IgD-negative memory B cell (primary cell): ENCODE measurements around the gene PYGL. TPM values are rescaled to one million over a fixed set of nuclear protein-coding genes. Genes with fewer than 3 reads are reported as not detected.
"Not testable (repeated sequence)": the region's sequence is repeated elsewhere in the genome, so short reads cannot be mapped to it uniquely, and the experiment has no call there.

ENCODE experiments used
- H3K27ac Mint-ChIP-seq, 3 donors: one replicate each; pipeline ENCODE4 v1.8.0; 2020 to 2022; ENCODE audit warnings: mild to moderate bottlenecking in 3 of 3, mixed read lengths in 3 of 3, moderate library complexity in 1 of 3
- H3K27me3 Mint-ChIP-seq: one replicate; pipeline ENCODE4 v1.8.0; 2021; ENCODE audit warnings: mixed read lengths
- H3K36me3 Mint-ChIP-seq: one replicate; pipeline ENCODE4 v1.8.0; 2020; ENCODE audit warnings: mild to moderate bottlenecking, mixed read lengths
- H3K4me1 Mint-ChIP-seq, 3 donors: one replicate each; pipeline ENCODE4 v1.8.0; 2020 to 2022; ENCODE audit warnings: mixed read lengths in 3 of 3, mild to moderate bottlenecking in 1 of 3
- H3K4me3 Mint-ChIP-seq, 4 donors: one replicate each; pipeline ENCODE4 v1.8.0; 2020 to 2022; ENCODE audit warnings: mild to moderate bottlenecking in 4 of 4, mixed read lengths in 4 of 4, moderate library complexity in 3 of 4
- H3K9me3 Mint-ChIP-seq, 3 donors: one replicate each; pipeline ENCODE4 v1.8.0; 2020 to 2021; ENCODE audit warnings: mixed read lengths in 3 of 3, mild to moderate bottlenecking in 1 of 3
- polyA plus RNA-seq: library from polyadenylated mRNA; unstranded; fragments of 300-500 nt; fragmentation: Illumina TruSeq; gene quantifications from one replicate; pipeline ENCODE4 v1.2.3, GENCODE V29; 2021

PYGL gene
- polyA plus RNA-seq, 1 donor from 2014 or later: 0.20 TPM

- Mint-ChIP-seq H3K9me3 (no peaks in the 10 kb centered on the region), H3K27me3 (peaks cover 7% of the 10 kb centered on the region), H3K4me3 (no peak overlapping the region), H3K36me3 (no peaks in the 10 kb centered on the region), H3K27ac (no peak overlapping the region), H3K4me1 (peaks cover 0 to 2% (median 0%) of the 10 kb centered on the region in 3 donors)
Measured at GRCh38 chr14:50964683-50965390, 20.6 kb upstream of the PYGL start.

GRCh38 chr14:50963919-50964318, 19.6 kb upstream of the PYGL start:
- no peaks in the 10 kb centered on the region for H3K36me3 Mint-ChIP-seq
- no peak overlapping the region for H3K27ac Mint-ChIP-seq
- peaks cover 0 to 2% (median 0%) of the 10 kb centered on the region in 3 donors for H3K4me1 Mint-ChIP-seq
- peaks cover 7% of the 10 kb centered on the region for H3K27me3 Mint-ChIP-seq
- no peak overlapping the region for H3K4me3 Mint-ChIP-seq
- no peaks in the 10 kb centered on the region for H3K9me3 Mint-ChIP-seq

GRCh38 chr14:50961605-50962221, 17.4 kb upstream of the PYGL start:
- Mint-ChIP-seq H3K27ac (no peak overlapping the region), H3K4me3 (no peak overlapping the region), H3K36me3 (no peaks in the 10 kb centered on the region), H3K4me1 (peaks cover 0 to 2% (median 0%) of the 10 kb centered on the region in 3 donors), H3K9me3 (no peaks in the 10 kb centered on the region), H3K27me3 (peaks cover 7% of the 10 kb centered on the region)

- H3K36me3 Mint-ChIP-seq: no peaks in the 10 kb centered on the region
- no peaks in the 10 kb centered on the region for H3K9me3 Mint-ChIP-seq
- H3K4me3 Mint-ChIP-seq: no peak overlapping the region
- peaks cover 0 to 2% (median 0%) of the 10 kb centered on the region in 3 donors for H3K4me1 Mint-ChIP-seq
- no peak overlapping the region for H3K27ac Mint-ChIP-seq
- peaks cover 4% of the 10 kb centered on the region for H3K27me3 Mint-ChIP-seq
Measured at GRCh38 chr14:50957296-50957695, 13.0 kb upstream of the PYGL start.

GRCh38 chr14:50956421-50956820, 12.1 kb upstream of the PYGL start:
- H3K9me3 Mint-ChIP-seq, H3K27me3 Mint-ChIP-seq, H3K36me3 Mint-ChIP-seq, H3K4me3 Mint-ChIP-seq, H3K4me1 Mint-ChIP-seq, H3K27ac Mint-ChIP-seq: not testable (repeated sequence)

- H3K36me3 Mint-ChIP-seq: no peaks in the 10 kb centered on the region
- no peaks in the 10 kb centered on the region for H3K4me1 Mint-ChIP-seq
- peak overlapping the region in 1 of 4 donors; percentile 3 for H3K4me3 Mint-ChIP-seq
- no peaks in the 10 kb centered on the region for H3K9me3 Mint-ChIP-seq
- no peaks in the 10 kb centered on the region for H3K27me3 Mint-ChIP-seq
- H3K27ac Mint-ChIP-seq: no peak overlapping the region
Measured at GRCh38 chr14:50955373-50956043, 11.2 kb upstream of the PYGL start.

GRCh38 chr14:50954811-50955372, 10.6 kb upstream of the PYGL start:
- Mint-ChIP-seq H3K9me3 (no peaks in the 10 kb centered on the region), H3K36me3 (no peaks in the 10 kb centered on the region), H3K4me1 (no peaks in the 10 kb centered on the region), H3K4me3 (no peak overlapping the region), H3K27ac (no peak overlapping the region), H3K27me3 (no peaks in the 10 kb centered on the region)

- H3K4me3 Mint-ChIP-seq: no peak overlapping the region
Measured at GRCh38 chr14:50953502-50953901, 9.2 kb upstream of the PYGL start.

GRCh38 chr14:50951032-50951431, 6.7 kb upstream of the PYGL start:
- Mint-ChIP-seq H3K4me1 (no peaks in the 10 kb centered on the region), H3K4me3 (no peak overlapping the region), H3K27ac (no peak overlapping the region), H3K27me3 (no peaks in the 10 kb centered on the region), H3K9me3 (peaks cover 0 to 5% (median 0%) of the 10 kb centered on the region in 3 donors), H3K36me3 (no peaks in the 10 kb centered on the region)

More at GRCh38 chr14:50953502-50953901, 9.2 kb upstream of the PYGL start:
- no peaks in the 10 kb centered on the region for H3K4me1 Mint-ChIP-seq
- no peaks in the 10 kb centered on the region for H3K27me3 Mint-ChIP-seq
- H3K9me3 Mint-ChIP-seq: no peaks in the 10 kb centered on the region
- no peak overlapping the region for H3K27ac Mint-ChIP-seq
- H3K36me3 Mint-ChIP-seq: no peaks in the 10 kb centered on the region

- H3K27ac Mint-ChIP-seq: peak overlapping the region in 1 of 3 donors; percentile 31
- H3K36me3 Mint-ChIP-seq: no peaks in the 10 kb centered on the region
- H3K4me3 Mint-ChIP-seq: no peak overlapping the region
- H3K4me1 Mint-ChIP-seq: peaks cover 5 to 10% (median 7%) of the 10 kb centered on the region in 3 donors
- H3K27me3 Mint-ChIP-seq: peaks cover 11% of the 10 kb centered on the region
- peaks cover 0 to 5% (median 0%) of the 10 kb centered on the region in 3 donors for H3K9me3 Mint-ChIP-seq
Measured at GRCh38 chr14:50948205-50948604, 3.9 kb upstream of the PYGL start.

GRCh38 chr14:50947446-50947845, 3.2 kb upstream of the PYGL start:
- Mint-ChIP-seq H3K4me3 (no peak overlapping the region), H3K9me3 (peaks cover 0 to 5% (median 0%) of the 10 kb centered on the region in 3 donors), H3K36me3 (no peaks in the 10 kb centered on the region), H3K27me3 (peaks cover 15% of the 10 kb centered on the region), H3K4me1 (peaks cover 5 to 12% (median 9%) of the 10 kb centered on the region in 3 donors), H3K27ac (no peak overlapping the region)

GRCh38 chr14:50946234-50946935, 2.1 kb upstream of the PYGL start:
- H3K4me3 Mint-ChIP-seq: peak overlapping the region in 1 of 4 donors; percentile 6
- peaks cover 0 to 5% (median 0%) of the 10 kb centered on the region in 3 donors for H3K9me3 Mint-ChIP-seq
- H3K4me1 Mint-ChIP-seq: peaks cover 5 to 12% (median 9%) of the 10 kb centered on the region in 3 donors
- H3K27me3 Mint-ChIP-seq: peaks cover 23% of the 10 kb centered on the region
- no peaks in the 10 kb centered on the region for H3K36me3 Mint-ChIP-seq
- H3K27ac Mint-ChIP-seq: no peak overlapping the region

GRCh38 chr14:50944647-50945413, 547 bp upstream of the PYGL start:
- Mint-ChIP-seq H3K27ac (peak overlapping the region in 1 of 3 donors; percentile 96), H3K27me3 (peaks cover 28% of the 10 kb centered on the region)

More at GRCh38 chr14:50944647-50945413, 547 bp upstream of the PYGL start:
- peaks cover 0 to 6% (median 0%) of the 10 kb centered on the region in 3 donors for H3K9me3 Mint-ChIP-seq
- H3K36me3 Mint-ChIP-seq: peaks cover 1% of the 10 kb centered on the region
- H3K4me3 Mint-ChIP-seq: peak overlapping the region; percentile 84 to 96 (median 94)
- peaks cover 5 to 12% (median 9%) of the 10 kb centered on the region in 3 donors for H3K4me1 Mint-ChIP-seq
